ENCODE measurements around the gene NAPA.

Gene NAPA

DNA sequence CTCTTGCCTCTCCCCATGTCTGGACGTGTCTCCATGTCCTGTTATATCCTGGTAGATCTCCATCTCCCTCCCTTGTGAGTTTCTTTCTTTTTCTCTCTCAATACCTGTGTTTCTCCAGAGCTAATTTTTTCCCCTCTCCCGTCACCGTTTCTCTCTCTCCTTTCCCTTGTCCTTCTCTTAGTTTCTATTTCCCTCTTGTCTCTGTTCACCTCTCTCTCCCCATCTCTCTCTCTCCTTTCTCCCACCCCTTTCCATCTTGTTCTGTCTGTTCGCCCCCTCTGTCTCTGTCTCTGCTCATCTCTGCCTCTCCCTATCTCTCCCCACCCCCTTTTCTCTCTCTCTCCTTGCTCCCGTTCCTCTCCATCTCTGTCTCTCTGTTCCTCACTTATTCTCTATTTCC, 56.2 kb downstream of the NAPA start:
- DNase-seq (ENCODE audit: low read depth, low spot score): no peak

DNA sequence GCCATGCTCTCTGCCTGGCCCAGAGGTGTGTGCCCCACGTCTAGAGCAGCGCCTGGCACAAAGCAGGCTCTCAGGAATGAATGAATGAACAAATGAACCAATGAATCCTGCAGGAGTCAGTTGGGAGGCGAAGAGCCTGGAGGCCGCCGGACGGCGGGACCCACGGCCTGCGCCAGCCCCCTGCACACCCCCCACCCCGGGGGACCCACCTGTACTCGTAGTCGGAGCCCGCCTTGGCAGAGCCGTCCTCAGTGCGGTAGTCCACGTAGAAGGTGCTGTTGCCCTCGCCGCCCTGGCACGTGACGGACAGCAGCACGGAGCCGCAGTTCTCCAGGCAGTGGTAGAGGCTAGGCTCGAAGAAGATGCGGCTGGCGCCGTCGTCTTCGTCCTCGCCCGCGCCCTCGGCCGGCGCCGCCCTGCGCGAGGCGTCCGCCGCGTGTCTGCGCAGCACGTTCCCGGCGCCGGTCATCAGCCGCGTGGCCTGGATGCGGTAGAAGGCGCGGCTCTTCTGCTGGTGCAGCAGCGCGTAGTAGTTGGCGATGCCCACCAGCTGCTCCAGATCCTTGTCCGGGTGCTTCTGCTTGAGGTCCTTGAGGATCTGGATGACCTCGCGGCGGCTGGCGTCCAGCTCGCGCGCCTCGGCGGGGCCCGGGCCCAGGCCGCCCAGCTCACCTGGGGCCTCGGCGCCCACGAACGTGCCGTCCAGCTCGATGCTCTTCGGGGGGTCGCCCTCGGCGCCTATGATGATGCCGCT, 58.0 kb downstream of the NAPA start:
- DNase-seq (ENCODE audit: low read depth, low spot score): no peak

- no peak for DNase-seq (ENCODE audit: low read depth, low spot score)
These were observed 64.4 kb downstream of the NAPA start for GRCh38 chr19:47450478-47450877.

DNA sequence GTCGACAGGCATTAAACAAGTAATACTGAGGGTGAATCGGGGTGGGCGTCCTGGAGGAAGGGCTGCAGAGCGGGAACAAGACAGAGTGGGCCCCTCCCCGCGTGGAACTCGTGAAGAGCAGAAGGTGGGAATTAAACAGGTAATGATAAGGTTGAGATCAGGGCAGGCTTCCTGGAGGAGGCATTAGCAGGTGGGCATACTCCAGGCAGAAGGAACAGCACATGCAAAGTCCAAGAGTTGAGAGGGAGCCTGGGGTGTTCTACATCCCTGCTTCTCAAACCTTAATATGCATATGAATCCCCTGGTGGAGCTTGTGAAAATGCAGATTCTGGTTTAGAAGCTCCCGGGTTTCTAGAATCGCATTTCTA, 66.5 kb downstream of the NAPA start:
- DNase-seq (ENCODE audit: low read depth, low spot score): no peak

DNA sequence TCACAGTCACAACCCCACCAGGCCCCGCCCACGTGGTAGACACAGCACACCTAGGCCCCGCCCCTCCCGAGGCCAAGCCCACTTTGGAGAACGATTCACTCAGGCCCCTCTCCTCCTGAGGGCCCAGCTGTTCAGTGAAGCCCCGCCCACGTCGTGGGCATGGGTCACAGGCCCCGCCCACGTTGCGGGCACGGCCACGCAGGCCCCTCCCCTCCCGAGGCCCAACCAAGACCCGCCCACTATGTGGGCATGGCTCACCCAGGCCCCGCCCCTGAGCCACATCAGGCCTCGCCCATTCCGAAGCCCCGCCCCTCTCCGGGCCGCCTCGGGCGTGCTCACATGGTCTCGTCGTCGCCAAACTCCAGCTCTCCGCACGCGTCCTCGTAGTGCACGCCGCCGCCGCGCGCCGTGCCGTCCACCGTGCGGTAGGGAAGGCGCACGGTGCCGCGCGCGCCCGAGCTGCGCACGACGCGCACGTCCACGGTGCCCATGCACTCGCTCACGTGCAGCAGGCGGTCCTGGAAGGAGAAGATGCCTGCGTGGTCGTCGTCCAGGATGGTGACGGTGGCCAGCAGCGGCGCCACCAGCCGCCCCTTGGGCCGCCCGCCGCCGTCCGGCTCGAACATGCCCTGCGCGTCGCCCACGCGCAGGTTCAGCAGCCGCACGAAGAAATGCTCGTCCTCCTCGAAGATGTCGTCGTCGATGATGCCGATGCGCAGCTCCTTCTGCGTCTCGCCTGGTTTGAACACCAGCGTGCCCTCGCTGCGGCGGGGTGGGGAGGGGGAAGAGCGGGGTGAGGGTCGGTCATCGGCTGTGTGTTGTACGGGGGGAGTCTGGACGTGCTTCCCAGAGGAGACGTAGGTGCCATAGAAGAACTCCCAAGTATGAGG, 67.1 kb downstream of the NAPA start:
- peak; percentile 77 for DNase-seq (ENCODE audit: low read depth, low spot score)

GRCh38 chr19:47446534-47447469, 68.1 kb downstream of the NAPA start:
- no peak for DNase-seq (ENCODE audit: low read depth, low spot score)

DNA sequence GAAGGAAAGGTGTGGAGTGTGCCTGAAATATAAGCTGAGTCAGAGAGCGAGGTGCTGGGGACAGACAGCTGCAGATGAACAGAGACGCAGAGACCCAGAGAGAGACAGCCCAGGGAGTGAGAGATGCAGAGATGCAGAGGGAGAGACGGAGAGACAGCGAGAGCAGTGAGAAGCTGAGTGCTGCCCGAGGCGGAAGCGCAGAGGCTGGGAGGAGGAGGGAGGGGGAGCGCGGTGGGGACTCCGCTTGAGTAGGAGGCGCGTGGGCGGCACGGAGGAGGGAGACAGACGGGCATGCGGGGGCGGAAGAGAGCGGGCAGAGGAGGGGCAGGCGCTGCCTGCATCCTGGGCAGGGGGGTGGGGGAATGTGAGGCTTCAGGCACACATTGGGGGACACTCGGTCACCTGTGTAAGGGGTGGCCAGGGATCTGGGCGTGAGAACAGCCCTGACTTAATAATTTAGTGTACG, 68.9 kb downstream of the NAPA start:
- DNase-seq (ENCODE audit: low read depth, low spot score): no peak

DNA sequence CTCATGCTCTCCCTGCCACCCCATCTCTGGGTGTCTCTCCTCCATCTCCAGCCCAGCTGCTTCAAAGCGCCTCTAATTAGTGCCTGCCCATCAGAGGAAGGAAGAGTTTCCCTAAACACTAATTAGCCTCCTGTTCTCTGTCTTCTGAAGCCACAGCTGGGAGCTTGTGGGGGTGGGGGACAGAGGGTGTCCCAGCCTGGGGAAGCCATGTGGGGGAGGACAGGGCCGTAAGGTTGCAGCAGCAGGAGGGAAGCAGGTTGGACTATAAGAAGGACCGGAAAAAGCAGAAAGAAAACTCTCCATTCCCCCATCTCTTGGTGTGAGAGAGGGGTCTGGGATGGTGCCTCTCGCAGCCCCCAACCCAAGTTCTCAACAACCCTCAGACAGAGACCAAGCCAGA, 69.3 kb downstream of the NAPA start:
- DNase-seq (ENCODE audit: low read depth, low spot score): no peak

DNA sequence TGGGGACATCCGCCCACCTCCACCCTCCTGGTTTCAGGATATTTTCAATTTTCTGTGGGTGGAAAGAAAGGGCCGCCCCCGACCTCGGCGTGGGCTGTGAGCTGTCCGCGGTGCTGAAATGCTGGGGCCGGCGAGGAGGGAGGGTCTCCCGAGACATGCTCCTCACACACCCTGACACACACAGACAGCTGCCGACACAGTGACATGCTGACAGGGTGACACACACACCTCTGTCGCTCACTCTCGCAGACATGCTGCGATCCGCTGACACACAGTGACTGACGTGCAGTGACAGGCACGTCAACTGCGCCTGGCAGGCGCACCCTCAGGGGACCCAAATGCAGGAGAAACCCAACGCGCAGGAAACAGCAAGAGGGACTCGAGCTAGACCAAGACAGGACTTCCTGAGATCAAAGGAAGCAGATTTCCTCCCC, 70.5 kb downstream of the NAPA start:
- no peak for DNase-seq (ENCODE audit: low read depth, low spot score)

DNA sequence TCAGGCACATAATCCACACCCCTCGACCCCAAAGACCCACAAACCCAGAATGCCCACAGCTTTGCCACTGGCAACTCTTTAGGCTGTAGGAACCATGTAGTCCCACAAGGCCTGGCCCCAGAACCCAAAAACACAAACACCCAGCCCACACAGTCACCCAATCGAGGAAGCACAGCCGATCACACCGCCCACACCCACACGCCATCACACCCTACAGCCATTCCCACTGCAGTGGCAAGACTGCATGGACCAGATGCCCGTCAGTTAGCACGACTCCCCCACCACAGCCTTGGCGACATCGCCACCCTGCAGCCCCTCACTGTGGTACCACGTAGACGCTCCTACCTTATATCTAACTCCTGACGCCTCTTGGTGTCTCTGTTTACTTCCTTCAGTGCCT, 71.5 kb downstream of the NAPA start:
- no peak for DNase-seq (ENCODE audit: low read depth, low spot score)

- no peak for DNase-seq (ENCODE audit: low read depth, low spot score)
These were observed 76.1 kb downstream of the NAPA start for GRCh38 chr19:47438793-47439220.
